Erythroblast (primary cell): Measurements from ENCODE around the gene PSIP1.

Source experiments
- GATA1 ChIP-seq: IDR thresholded peaks from 2 replicates; pipeline ENCODE4 v1.6.1; 2011; ENCODE audit warnings: low read depth, mild to moderate bottlenecking, control low read depth, low read length, moderate library complexity
- POLR2A ChIP-seq: IDR thresholded peaks from 2 replicates; pipeline ENCODE4 v1.6.1; 2011; ENCODE audit warnings: mild to moderate bottlenecking, low read length

DNA sequence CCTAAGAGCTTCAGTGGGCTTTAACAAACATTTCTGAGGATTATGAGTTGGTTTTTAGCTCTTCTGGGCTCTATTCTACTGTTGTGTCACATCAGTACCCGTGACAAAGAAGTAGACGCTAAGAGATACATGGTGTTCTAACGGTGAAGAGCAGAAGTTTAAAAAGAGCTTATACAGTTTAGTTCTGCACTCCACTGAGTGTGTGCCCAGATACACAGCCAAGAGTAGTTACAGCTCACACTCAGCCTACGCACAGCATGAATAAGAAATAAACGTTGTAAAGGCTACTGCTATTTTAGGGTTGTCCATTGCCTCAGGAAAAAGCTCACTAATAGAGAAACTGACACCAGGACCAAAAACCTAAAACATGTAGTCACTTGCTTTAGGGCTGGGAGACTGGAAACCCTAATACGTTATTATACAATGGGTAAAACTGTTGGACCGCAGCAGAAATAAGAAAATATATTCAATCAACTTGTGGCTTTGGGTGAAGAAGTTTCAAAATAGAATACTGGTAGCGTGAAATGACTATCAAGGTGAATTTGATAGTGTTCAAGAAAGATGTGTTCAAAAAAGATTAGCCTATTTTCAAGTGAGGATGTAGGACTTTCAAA, 34.7 kb downstream of the PSIP1 start:
- TF ChIP-seq POLR2A (no peak), GATA1 (no peak)
